MM.1S (cell line): ENCODE measurements around the gene NUP50.

ENCODE experiments used
- EZH2 ChIP-seq: fragments of 300-600 bp; sonication (generic); optimal IDR thresholded peaks from 2 replicates; pipeline ENCODE3; 2017; ENCODE audit warnings: low read depth, mild to moderate bottlenecking, antibody characterized with exemption, low read length, mixed read lengths
- EZH2phosphoT487 ChIP-seq: fragments of 300-600 bp; sonication (generic); IDR thresholded peaks from 2 replicates; pipeline ENCODE4 v1.6.1; 2018; ENCODE audit warnings: antibody characterized with exemption, low read length
- TF ChIP-seq, protein P1 (sequence below): fragments of 300-600 bp; sonication (generic); IDR thresholded peaks from 2 replicates; pipeline ENCODE4 v1.5.1; 2016; ENCODE audit warnings: antibody characterized with exemption, low read length, mixed read lengths

DNA sequence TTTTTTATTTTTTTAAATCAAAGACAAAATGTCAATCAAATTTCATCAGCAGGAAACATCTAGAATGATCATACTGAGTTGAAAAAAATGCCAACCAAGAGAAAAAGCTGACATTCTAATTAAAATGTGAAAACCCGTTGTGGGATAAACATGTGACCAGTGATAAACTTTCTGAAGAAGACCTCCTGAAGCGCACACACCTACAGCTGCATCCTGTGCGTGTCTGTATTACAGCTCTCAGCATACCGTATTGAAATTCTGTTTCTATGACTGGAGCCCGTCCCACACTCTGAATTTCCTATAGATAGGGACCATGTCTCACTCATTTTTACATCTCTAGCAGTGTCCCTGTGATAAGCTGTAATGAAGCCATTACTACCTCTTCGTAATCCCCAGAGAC is 12.2 kb upstream of the NUP50 start:
- TF ChIP-seq, protein P1, sequence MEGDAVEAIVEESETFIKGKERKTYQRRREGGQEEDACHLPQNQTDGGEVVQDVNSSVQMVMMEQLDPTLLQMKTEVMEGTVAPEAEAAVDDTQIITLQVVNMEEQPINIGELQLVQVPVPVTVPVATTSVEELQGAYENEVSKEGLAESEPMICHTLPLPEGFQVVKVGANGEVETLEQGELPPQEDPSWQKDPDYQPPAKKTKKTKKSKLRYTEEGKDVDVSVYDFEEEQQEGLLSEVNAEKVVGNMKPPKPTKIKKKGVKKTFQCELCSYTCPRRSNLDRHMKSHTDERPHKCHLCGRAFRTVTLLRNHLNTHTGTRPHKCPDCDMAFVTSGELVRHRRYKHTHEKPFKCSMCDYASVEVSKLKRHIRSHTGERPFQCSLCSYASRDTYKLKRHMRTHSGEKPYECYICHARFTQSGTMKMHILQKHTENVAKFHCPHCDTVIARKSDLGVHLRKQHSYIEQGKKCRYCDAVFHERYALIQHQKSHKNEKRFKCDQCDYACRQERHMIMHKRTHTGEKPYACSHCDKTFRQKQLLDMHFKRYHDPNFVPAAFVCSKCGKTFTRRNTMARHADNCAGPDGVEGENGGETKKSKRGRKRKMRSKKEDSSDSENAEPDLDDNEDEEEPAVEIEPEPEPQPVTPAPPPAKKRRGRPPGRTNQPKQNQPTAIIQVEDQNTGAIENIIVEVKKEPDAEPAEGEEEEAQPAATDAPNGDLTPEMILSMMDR = no peak
- TF ChIP-seq EZH2 = no peak
- TF ChIP-seq EZH2phosphoT487 = no peak
